Measurements from ENCODE around the gene GNG7.
"Not testable (repeated sequence)": the region's sequence is repeated elsewhere in the genome, so short reads cannot be mapped to it uniquely, and the experiment has no call there.

Gene GNG7

DNA sequence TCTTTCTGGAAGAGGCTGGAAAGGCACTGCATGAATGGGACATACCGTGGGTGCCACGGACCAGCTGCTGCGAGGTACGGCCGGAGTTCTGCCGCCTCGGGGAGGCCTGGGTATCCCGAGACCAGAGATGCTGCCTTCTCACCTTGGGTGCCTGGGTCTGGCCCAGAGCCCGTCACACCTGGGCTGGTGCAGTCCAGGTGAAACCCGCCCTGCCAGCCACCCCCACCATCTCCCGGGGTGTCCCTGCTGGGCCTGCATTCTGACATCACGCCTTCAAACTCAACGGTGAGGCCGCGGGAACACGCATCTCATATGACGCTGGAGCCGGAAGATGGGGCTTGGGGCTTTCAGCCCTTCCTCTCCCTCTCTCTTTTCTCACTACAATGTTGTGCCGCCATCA, 128.6 kb downstream of the GNG7 start:
- DNase-seq = no peak

DNA sequence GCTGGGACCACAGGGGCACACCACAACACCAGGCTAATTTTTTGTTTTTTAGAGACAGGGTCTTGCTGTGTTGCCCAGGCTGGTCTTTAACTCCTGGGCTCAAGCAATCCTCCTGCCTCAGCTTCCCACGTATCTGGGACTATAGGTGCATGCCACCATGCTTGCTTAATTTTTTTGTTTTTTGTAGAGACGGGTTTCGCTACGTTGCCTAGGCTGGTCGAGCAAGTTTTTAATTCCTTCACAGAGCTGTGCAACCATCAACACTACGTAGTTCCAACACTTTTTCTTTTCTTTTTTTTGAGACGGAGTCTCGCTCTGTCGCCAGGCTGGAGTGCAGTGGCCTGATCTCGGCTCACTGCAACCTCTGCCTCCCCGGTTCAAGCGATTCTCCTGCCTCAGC, 130.3 kb downstream of the GNG7 start:
- not testable (repeated sequence) for DNase-seq

DNA sequence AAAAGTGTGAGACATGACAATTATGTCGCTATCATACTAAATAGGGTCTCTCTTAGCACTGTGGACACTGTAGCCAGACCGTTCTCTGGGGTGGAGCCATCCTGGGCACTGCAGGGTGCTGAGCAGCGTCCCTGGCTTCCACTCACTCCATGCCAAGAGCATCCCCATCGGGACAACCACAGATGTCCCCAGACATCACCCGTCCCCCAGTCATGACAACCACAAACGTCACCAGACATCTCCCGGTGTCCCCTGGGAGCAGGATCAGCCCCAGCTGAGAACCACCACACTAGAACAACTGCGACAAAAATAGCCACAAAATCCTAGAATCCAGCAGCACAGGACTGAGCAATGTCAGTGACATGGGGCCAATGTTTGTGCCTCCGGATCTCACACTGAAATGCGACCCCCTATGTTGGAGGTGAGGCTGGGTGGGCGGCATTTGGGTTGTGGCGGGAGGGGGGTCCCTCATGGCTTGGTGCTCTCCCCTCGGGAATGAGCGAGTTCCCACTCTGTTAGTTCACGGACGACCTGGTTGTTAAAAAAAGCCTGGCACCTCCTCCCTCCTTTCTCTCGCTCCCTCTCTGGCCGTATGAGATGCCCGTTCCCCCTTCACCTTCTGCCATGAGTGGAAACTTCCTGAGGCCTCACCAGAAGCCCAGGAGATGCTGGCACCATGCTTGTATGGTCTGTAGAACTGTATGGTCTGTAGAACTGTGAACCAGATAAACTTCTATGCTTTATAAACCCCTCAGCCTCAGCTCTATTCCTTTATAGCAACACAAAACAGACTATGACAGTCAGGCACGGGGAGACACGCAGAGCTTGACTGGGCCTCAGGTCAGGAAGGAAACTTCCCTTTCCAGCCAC, 132.7 kb downstream of the GNG7 start:
- no peak for DNase-seq

DNA sequence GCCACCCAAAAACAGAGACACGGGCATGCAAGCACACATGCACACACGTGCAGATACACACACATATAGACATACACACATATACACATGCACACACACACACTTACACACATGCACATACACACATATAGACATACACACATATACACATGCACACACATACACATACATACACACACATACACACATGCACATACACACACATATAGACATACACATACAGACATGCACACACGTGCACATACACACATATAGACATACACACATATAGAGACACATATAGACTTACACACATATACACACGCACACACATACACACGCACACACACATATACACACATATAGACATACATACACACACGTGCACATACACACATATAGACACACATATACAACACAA, 134.5 kb downstream of the GNG7 start:
- DNase-seq = no peak

DNA sequence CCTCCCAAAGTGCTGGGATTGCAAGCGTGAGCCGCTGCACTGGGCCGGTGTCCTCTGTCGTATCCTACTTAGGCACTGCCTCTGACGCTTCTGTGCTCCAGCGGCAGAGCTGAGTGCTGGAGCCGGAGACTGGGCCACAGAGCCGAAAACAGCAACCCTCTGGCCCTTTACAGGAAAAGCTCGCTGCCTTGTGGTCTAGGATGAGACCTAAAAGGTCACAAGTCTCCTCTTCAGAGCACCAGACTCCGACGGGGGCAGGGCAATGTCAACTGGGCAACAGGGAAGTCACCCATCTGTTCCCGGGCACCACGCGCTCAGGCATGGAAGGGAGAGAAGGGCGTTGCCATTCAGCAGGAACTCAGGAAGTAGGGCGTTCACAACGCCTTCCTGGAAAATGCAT, 134.9 kb downstream of the GNG7 start:
- peak; percentile 67 for DNase-seq

DNA sequence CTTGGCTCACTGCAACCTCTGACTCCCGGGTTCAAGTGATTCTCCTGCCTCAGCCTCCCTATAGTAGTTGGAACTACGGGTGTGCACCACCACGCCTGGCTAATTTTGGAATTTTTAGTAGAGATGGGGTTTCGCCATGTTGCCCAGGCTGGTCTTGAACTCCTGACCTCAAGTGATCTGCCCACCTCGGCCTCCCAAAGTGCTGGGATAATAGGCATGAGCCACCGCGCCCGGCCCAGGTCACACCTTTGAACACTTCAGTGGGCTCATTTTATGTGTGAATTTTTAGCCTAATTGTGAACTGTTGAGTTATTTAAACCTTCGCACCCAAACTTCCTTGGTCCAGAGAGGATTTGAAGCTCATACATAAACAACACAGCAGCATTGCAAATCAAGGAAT, 138.9 kb downstream of the GNG7 start:
- DNase-seq = not testable (repeated sequence)

DNA sequence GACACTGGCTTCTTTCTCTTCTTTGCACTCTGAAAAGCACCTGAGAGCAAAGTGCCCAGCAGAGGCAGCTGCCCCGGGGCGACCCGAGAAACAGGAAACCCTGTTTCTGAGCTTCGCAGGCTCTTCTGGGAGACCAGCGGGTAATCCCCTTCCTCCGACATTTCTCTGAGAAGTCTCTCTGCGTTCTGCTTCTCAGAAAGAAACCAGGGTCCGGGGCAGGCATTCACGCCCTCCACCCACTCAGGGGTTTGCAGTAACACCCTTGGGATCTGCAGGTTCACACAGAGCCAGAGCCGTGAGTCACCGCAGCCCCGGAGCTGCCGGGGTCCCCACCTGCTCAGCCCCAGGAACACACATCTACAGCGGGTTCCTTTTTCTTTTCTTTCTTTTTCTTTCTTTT, 140.6 kb downstream of the GNG7 start:
- peak; percentile 48 for DNase-seq

DNA sequence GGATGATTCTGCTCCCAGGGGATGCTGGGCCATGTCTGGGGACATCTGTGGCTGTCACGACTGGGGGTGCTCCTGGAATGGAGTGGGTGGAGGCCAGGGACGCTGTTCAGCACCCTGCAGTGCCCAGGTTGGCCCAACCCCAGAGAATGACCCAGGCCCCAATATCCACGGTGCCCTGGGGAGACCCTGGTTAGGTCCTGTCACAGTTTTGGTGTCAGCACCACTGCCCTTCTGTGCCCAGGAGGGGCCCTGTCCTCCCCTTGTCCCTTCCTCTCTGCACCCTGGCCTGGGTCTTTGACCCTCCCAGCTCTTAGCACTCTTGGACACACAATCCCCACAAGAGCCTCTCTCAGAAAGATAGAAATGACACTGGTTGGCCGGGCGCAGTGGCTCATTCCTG, 141.3 kb downstream of the GNG7 start:
- DNase-seq = no peak

DNA sequence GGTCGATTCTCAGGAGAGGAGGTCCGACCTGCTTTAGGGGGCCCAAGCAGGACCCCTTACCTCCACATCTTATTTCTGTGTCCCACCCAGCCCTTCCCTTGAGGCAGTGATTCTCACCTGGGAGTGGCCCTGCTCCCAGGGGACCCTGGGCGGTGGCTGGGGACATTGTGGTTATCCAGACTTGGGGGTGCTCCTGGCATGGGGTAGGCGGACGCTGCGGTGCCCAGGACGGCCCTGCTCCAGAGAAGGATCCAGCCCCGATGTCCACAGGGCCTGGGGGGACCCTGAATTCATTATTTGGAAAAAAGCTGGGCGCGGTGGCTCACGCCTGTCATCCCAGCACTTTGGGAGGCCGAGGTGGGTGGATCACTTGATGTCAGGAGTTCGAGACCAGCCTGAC, 142.1 kb downstream of the GNG7 start:
- DNase-seq = no peak

DNA sequence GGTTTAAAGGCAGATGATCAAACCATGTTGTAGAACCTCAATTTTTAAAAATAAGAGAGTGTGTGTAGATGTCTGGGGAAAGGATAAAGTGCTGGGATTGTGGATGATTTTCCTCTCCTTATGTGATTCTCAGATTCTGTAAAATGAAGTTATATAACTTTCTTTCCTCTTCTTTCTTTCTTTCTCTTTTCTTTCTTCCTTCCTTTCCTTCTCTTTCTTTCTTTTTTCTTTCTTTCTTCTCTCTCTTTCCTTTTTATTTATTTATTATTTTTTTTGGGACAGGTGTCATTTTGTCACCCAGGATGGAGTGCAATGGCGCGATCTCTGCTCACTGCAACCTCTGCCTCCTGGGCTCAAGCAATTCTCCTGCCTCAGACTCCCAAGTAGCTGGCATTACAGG, 144.0 kb downstream of the GNG7 start:
- no peak for DNase-seq

DNA sequence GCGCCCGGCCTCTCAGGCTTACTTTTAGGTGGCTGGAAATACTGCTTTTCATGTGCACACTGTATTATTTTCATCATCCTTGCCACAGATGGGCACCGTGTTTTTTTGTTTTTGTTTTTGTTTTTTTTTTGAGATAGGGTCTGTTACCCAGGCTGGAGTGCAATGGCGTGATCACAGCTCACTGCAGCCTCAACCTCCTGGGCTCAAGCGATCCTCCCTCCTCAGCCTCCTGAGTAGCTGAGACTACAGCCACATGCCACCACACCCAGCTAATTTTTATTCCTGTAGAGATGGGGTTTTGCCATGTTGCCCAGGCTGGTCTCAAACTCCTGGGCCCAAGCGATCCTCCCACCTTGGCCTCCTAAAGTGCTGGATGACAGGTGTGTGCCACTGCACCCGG, 144.4 kb downstream of the GNG7 start:
- not testable (repeated sequence) for DNase-seq

DNA sequence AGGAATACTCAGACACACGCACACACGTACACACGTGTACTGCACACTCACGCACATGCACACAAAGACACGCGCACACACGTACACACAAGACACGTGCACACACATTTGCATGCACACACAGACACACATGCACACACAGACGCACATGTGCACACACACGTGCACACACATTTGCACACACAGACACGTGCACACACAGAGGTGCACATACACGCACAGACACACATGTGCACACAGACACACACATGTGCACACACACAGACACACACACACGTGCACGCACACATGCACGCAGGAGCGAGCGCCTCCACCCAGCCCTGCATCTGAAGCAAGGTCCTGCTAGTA, 145.4 kb downstream of the GNG7 start:
- DNase-seq = no peak

DNA sequence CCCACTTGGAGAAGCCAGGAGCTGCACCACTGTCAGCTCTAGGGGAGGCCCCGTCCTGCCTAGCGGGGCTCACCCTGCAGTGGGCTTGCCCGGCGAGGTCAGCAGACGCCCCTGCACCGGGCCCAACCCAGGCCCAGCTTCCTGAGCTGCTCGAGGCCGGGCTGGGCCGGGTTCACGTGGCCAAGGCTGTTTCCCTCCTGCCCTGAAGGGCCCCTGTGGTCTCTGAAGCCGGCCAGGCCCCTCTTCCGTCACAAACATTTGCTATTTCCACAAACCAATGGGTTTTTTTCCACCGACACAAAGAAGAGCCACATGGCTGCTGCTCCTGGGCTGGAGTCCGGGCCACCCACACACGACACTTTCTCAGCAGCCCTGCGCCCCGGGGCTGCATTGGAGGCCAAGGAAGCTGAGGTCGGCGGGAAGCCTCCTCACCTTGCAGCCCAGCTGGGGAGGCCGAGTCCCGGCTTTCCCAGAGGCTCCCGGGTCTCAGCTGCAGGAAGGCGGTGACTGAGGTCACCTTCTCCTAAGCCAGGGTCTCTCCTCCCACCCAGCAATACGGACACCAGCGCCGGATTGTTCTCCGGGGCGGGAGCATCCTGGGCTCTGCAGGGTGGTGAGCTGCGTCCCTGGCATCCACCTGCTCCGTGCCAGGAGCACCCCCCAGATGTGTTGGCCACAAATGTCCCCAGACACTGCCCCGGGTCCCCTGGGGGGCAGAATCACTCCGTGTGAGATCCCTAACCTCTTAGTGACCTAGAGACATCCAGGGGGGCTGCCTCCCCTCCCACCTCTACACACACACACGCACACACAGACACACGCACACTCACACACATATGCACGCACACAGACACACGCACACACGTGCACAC, 146.0 kb downstream of the GNG7 start:
- DNase-seq = no peak

DNA sequence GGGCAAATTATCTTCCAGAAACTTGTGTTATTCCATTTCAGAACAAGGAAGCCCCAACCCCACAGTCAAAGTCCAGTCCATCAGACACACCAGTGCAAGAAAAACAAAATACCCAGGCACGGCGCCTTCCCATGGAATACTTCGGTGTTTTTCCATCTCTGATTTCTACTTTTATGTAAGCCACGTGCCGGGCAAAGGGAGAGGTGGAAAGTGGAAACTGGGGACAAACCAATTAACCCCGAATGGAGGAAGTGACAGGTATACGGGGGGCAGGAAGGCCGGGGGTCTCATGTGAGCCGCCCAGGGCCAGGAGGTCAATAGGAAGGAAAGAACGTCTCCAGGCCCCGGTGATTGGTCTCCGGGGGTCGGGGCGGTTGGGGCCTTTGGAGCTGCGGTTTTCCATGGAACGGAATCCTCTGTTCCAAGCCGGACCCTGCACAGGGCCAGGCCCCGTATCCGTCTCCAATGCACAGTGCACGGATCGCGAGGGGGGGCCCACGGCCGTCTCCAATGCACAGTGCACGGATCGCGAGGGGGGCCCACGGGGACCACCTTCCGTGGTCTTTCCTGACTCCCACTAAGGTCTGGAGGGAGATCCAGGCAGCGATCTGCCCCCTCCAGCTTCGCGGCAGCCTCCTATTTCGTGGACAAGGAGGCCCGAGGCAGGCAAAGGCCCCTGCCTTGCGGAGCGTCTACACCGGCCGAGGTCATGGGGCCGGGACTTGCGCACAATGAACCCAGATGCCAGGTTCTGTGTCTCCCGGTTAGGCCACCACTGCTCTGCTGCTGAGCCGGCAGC, 146.9 kb downstream of the GNG7 start:
- DNase-seq = no peak

DNA sequence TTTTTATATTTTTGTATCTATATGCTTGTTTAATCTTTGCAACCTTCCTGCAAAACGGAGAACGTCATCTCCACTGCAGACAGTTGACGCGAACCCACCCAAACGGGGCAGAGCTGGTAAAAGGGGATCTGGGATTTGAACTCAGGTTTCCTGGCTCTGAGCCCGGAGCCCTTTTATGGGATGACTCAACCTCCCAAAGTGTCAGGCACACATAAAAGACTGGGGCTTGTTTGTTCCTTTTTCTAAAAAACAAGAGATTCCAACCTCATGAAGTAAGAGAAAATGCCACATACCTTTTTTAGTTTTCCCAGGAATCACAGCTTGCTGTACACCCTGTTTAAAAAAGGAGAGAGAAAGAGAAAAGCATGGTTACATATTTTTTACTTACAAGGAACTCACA, 147.6 kb downstream of the GNG7 start:
- DNase-seq = no peak

DNA sequence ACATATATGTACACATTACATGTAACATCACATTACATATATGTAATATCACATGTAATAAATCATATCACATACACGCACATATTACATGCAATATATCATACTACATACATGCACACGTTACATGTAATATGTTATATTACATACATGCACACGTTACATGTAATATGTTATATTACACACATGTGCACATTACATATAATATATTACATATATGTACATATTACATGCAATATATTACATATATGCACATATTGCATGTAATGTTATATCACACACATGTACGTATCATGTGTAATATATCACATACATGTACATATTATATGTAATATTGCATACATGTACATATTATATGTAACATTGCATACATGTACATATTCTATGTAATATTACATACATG, 149.0 kb downstream of the GNG7 start:
- DNase-seq = no peak

DNA sequence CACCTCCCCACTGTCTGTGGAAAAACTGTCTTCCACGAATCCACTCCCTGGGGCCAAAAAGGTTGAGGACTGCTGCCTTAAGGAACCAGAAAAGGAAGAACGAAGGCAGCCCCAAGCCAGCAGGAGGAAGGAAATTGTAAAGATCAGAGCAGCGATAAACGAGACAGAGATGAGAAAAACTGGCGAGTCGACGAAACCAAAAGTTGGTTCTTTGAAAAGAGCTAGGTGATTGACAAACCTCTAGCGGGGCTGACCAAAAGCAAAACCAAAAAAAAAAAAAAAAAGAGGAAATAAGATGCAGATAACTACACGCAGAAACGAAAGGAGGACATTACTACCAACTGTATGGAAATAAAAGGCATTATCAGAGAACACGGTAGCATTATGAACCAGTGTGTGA, 149.6 kb downstream of the GNG7 start:
- DNase-seq = peak; percentile 93

DNA sequence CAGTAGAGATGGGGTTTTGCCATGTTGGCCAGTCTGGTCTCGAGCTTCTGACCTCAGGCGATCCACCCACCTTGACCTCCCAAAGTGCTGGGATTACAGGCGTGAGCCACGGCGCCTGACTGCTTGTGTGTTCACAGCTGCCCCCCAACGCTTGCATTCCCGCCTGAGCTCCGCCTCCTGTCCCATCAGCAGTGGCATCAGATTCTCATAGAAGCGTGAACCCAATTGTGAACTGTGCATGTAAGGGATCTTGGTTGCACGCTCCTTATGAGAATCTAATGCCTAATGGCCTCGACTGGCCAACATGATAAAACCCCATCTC, 150.7 kb downstream of the GNG7 start:
- no peak for DNase-seq

DNA sequence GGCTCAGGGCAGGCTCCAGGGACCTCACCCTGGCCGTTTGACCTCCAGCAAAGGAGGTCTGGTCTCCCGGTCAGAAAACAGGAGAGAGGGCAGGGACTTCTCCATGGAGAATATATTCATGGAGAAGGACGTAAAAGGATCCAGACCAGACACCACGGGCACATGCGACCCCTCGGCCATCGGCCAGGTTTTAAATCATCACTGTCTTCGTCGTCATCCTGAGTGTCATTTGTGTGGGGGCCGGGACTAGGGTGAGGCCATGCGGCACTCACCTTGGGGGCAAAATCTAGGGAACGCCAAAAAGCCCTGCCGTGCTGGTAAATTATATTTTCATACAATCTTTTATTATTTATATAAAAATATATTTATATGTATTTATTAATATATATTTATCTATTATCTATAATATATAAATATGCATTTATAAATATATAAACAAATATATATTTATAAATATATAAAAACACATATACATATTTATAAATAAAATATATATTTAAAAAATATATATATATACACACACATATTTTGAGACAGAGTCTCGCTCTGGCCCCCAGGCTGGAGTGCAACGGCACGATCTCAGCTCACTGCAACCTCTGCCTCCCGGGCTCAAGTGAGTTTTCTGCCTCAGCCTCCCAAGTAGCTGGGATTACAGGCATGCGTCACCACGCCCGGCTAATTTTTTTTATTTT, 151.2 kb downstream of the GNG7 start:
- DNase-seq = no peak

DNA sequence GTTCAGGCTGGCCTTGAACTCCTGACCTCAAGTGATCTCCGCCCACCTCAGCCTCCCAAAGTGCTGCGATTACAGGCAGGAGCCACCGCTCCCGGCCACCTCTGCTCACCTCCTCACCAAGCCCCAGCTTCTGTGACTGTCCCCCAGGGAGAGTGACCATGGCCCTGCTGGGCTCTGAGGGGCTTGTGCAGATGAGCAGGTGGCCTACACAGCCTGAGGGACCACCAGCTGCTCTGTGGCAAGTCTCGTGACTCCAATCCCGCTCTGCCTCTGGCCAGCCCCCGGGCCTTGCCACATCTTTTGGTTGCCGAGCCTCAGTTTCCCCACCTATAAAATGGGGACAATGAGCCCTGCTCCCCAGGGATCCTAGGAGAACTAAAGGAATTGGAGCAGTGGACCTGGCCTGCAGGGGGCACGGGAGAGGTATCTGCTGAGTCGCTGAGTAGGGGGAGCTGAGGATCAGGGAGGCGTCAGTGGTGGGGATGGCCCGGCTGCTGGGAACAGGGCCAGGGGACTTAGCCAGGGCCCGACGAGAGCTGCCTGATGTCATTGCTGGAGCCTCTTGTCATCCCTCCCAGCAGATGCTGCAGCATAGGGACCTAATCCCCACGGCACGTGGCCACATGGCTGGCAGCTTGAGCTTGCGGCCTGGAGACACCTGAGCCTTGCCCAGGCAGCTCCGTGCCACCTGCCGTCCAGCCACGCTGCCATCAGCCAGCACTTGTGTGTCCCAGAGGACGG, 151.9 kb downstream of the GNG7 start:
- DNase-seq = no peak

DNA sequence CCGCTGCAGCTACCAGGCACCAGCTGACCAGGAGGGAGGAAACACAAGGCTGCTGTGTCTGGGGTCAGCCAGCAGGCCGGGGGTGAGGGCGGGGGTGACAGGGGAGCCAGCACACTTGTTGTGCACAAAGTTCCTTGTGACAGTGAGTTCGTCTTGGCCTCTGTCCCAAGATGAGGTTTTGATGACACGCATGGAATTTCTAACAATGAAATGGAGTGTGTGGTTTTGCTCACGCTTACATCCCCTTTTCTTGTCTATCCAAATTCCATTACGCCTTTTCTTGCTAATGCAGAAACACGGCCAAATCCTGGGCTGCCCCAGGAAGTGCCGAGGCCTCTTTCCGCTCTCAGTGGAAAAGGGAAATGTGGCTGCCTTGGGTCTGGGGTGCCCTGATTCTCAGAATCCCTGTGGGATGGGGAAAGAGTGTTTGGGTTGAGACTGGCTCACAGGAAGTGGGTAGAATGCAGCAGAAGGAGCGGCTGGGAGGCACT, 152.7 kb downstream of the GNG7 start:
- peak; percentile 69 for DNase-seq

DNA sequence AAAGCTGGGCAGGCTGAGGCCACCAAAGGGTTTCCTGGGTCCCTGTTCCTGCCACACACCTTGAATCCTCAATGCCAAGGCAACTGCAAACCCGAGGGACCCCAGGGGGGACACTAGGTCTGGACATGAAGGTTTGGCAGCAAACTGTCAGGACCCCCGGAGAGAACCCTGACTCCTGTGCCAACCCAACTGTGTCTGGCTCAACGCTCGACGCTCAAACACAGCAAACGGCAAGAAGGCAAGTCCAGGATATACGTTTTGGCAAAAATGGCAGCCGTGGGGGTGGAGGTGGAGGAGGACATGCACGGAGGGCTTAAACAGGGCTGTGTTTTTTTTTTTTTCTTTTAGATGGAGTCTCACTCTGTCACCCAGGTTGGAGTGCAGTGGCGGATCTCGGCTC, 153.5 kb downstream of the GNG7 start:
- DNase-seq = no peak

Measured in hematopoietic multipotent progenitor cell treated with erythropoietin and hydrocortisone succinate and interleukin-3 and kit ligand, for 4 days (in vitro differentiated cells).